NCI-H774 (cell line): Measurements from ENCODE around the gene C14orf93.
"Not testable (repeated sequence)": the region's sequence is repeated elsewhere in the genome, so short reads cannot be mapped to it uniquely, and the experiment has no call there.

Experiments used
- DNase-seq: peaks from one replicate; lab custom pipeline; 2025; lab: John Stamatoyannopoulos, UW

Gene C14orf93

DNA sequence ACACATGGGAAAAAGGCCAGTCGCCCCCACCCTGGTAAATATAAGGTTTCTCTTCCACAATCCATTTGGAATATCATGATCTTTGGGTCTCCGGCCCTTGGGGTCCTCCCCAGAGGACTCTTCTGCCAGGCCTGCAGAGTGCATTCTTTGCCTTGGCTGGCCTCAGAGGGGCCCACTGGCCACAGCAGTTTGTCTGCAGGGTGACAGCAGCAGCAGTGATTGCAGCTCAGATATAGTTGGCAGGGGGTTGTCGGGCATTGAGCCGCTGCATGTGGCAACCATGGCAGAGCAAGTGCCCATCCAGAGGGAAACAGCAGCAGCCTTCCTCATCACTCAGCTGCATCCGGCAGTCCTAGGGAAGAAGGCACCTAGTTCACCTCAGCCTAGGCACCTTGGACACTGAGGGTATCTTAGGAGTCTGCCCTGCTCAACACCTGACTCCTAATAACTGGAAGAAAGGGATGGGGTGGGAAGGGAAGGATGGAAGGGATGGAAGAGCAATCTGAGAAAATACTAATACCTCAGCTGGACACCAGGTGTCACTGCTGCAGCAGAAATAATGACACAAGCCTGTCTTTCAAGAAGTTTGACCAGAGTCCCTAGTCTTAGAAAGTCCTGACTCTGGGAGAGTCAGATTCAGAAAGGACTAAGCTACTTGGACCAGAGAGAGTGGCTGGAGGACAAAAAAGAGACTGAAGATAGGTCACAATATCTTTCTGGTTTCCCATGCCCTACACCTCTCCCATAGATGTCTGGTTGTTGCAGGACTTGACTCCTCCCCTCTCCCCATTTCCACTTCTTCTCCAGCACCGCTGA, 36.5 kb downstream of the C14orf93 start:
- no peak for DNase-seq

DNA sequence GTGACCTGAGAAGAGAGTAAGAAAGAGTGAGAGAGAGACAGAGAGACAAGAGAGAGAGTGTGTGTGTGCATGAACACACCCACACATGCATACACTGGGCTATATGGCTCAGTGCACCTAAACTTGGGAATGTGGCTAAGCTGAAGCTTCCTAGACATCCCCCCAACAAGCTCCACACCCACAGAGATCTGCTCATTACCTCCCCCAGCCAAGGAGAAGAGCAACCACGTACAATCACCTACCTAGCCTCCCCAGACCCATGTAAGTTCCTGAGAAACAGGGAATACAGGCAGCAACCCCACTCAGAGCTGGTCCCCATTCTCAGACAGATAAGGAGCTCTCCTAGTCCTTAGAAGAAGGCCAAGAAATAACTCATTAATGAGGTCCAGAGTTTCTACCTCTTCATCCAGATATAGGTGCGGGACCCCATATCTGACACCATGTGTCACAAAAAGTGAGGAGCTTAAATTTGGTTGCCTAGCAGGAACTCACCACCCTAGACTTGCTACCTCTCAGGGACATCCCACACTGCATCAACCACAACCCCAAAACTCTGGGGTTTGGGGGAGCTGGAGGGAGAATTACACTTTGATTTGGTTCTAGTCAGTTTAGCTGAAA, 37.5 kb downstream of the C14orf93 start:
- no peak for DNase-seq

DNA sequence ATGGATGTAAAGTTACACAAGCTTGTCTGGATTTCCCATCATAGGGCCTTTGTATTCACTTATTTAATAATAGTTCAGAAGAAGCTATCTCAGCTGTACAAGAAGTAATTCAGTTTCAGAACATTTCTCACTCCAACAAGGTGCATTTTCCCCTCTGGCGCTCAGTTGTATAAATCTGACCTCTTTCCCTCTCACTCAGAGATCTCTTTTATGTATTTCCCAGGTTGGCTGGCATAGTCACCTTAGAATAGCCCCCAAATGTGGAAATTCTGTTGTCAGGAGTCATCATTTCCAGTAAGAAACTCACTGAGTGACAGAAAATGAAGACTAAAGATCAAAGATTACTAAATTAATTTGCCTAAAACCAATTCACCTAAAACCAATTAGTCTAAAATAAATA, 38.8 kb downstream of the C14orf93 start:
- no peak for DNase-seq

DNA sequence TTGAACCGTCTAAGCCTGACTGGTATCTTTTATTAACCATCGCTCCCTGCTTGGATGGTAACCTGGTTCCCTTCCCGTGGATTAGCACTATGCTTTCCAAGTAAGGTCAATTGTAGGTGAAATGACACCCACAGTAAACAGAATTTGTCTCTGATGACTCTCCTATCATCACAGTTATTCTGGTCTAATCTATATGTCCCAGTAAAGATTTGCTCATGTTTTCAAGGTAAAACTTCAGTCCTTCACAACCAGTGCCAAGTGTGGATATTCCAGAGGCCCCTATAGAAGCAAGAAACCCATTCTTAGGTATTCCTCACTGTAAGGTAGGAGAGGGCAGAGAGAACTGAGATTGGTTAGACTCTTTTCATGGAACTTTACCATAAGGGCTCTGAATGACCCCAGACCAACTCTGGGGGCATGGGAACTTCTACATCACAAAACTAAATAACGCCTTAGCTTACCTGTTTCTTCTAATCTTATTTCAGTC, 43.1 kb downstream of the C14orf93 start:
- no peak for DNase-seq

DNA sequence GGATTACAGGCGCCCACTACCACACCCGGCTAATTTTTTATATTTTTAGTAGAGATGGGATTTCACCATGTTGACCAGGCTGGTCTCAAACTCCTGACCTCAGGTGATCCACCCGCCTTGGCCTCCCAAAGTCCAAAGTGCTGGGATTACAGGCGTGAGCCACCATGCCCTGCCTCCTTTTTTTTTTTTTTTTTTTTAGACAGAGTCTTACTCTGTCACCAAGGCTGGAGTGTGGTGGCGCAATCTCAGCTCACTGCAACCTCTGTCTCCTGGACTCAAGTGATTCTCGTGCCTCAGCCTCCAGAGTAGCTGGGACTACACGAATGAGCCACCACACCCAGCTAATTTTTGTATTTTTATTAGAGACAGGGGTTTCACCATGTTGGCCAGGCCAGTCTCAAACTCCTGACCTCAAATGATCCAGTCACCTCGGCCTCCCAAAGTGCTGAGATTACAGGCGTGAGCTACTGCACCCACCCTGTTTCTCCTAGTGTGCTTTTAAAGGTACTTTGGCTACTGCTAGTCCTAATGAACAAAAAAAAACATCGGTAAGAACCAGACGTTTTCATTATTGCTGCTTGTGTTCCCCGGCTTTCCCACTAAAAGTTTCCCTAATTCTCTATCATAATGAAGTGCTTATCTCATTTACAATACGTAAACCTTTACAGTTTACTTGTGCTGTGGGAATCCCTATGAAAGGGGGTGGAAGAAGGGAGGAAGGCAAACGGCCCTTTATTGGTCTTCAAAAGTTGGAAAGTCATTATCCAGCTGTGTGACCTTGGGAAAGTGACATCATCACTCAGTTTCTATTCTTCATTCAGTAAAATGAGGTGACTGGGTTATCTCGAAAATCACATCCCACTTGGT, 43.8 kb downstream of the C14orf93 start:
- DNase-seq = not testable (repeated sequence)

DNA sequence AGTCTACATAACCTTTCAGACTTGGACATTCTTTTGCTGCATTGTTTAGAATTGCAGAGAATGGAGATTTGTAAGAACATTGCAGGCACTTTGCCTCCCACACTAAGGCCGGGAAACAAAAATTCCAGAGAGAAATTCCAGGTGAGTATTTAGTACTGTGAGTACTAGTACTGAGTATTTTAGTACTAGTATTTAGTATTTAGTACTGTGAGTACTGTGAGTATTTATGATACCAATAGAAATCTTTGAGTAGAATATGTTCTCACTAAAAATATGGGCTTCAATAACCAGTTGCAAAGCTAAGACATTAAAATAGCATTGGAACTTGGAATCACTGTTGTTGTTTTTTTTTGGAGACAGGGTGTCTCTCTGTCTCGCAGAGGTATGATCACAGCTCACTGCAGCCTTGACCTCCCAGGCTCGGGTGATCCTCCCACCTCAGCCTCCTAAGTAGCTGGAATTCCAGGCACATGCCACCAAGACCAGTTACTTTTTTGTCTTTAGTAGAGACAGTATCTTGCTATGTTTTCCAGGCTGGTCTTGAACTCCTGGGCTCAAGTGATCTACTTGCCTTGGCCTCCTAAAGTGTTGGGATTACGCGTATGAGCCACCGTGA, 47.8 kb downstream of the C14orf93 start:
- no peak for DNase-seq

DNA sequence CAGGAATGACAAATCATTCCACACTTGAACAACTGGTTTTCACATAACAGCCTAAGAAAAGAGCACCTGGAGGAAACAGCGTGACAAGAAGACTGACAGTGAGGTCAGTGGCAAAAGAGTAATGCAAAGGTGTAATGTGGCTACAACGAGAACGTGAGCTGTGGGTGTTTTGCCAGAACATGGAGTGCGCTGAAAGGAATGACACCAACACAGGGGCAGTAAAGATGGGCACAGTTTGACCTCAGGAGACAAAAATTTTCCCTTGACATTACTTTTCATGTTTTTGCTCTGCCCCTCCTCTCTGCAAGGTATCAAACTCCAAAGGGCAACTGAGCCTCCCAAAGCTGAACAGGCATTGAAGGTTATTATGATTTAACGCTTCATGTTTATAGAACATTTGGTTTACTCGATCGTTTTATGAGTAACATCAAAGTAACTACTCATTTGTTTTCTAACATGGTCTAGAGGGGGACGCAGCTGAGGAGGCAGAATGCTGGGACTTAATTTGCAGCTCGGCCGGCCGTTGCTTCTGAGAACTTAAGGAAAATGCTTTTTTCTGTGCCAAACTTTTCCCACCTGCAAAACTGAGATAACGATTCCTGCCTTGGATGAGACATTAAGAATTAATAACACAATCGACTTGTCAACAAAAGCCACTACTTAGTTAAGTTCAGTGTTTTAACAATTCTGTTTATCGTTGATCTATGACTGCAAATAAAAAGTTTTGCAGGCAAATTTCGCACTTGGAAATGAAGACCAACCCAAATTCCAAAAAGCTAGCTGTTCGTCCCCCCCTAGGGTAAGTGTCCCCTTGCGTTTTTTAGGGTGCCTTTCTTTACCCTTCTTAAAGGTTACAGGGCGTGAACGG, 54.0 kb downstream of the C14orf93 start:
- DNase-seq = no peak

DNA sequence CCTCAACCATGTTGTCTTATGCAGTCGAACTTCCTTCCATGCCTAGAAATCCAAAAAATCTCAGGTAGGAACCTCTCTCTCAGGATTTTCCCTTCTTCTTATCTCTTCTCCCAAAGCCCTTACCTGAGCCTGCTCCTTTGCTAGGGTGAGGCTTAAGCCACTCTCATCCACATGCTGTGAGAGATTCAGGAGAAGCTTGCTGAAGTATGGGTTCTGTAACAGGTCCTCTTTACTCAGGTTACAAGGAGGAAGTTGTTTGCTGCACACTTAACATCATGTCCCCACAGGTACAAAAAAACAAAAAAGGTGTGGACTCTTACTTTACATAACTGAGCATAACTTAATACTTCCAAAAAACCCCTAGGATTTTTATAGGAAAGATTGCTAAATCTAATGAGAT, 57.5 kb downstream of the C14orf93 start:
- DNase-seq = no peak

DNA sequence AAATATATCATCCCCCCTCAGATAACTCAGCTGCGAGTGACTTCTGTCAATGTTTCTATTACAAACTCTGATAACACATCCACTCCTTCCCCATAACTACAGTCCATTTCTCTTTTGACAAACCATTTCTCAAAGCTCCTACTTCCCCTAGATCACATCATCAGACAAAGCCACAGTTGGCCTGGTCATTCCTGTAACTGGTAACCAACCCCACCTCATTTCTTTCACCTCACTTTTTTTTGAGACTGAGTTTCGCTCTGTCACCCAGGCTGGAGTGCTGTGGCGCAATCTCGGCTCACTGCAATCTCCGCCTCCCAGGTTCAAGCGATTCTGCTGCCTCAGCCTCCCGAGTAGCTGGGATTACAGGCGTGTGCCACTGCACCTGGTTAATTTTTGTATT, 58.1 kb downstream of the C14orf93 start:
- not testable (repeated sequence) for DNase-seq

DNA sequence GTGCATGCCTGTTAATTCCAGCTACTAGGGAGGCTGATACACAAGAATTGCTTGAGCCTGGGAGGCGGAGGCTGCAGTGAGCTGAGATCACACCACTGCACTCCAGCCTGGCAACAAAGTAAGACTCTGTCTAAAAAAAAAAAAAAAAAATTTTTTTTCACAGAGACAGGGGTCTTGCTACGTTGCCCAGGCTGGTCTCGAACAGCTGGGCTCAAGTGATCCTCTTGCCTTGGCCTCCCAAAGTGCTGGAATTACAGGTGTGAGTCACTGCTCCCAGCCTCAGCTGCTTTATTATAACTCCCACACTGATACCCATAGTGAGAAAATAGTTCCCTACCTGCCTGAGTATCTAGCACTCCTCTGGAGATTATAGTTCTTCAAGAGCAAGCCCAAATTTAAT, 64.3 kb downstream of the C14orf93 start:
- DNase-seq = no peak

DNA sequence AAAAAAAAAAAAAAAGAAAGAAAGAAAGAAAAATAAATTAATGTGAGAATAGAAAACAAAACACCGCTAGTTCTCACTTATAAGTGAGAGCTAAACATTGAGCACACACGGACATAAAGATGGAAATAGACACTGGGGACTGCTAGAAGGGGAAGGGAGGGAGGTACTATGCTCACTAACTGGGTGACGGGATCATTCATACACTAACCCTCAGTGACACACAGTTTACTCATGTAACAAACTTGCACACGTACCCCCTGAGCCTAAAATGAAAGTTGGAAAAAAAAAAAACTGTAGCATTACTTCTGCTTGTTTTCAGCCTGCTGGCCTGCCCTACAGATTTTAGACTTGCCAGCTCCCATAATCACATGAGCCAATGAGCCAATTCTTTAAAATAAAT, 70.3 kb downstream of the C14orf93 start:
- DNase-seq = no peak
